Ureter (tissue), 1 donor: Measurements from ENCODE around the gene MORF4L2. TPM values are rescaled to one million over a fixed set of nuclear protein-coding genes. Genes with fewer than 3 reads are reported as not detected.

ENCODE experiments used
- DNase-seq: peaks from one replicate; pipeline ENCODE4 v3.0.0-alpha.2; 2020; ENCODE audit warnings: low spot score
- total RNA-seq: library from RNA; stranded (reverse); gene quantifications from one replicate; pipeline ENCODE4 v1.2.4, GENCODE V29; 2023
- donor health status: DM: yes; HTN: yes; CAD: no.

MORF4L2 gene, protein sequence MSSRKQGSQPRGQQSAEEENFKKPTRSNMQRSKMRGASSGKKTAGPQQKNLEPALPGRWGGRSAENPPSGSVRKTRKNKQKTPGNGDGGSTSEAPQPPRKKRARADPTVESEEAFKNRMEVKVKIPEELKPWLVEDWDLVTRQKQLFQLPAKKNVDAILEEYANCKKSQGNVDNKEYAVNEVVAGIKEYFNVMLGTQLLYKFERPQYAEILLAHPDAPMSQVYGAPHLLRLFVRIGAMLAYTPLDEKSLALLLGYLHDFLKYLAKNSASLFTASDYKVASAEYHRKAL
- 307 TPM for total RNA-seq

DNA sequence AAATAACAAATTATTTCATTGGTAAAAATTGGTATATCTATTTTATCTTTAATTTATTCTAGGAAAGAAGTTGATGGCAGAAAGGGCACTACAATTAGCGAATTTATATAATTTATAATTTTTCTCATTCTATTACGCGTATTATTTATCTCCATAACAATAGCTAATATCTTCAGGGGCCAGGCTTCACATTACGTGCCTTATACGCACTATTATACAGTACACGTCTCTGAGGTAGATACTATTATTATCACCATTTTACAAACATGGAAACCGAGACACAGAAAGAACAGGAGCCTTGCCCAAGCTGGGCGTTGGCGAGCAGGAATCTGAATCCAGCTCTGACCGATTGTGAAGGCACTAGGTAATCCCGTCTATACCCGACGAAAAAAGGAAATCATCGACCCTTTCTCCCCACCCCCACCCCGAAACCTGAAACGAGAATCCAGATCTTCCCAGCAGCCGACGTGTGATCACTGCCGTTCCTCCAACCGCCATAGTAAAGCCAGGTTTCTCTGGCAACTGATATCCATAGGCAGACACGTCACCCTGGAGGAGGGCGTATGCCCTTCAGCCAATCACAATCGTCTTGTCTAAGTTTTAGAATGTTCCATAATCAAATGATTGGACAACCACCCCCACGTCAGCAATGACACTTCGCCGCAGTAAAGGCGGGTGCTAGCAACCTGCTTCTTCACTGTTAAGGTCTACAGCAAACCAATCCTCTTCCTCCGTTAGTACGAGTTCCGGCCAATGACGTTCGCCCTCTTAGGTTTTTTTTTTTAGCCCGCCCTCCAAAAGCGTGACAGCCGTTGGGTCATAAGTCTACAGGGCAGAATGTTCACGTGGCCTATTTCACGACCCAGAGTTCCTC, at the start of gene MORF4L2:
MORF4L2 (minus strand) TSS at position 501 of the 874 bp plus-strand sequence. CDS start 9,672 bp downstream, outside the sequence.
- DNase-seq: peak; percentile 93

DNA sequence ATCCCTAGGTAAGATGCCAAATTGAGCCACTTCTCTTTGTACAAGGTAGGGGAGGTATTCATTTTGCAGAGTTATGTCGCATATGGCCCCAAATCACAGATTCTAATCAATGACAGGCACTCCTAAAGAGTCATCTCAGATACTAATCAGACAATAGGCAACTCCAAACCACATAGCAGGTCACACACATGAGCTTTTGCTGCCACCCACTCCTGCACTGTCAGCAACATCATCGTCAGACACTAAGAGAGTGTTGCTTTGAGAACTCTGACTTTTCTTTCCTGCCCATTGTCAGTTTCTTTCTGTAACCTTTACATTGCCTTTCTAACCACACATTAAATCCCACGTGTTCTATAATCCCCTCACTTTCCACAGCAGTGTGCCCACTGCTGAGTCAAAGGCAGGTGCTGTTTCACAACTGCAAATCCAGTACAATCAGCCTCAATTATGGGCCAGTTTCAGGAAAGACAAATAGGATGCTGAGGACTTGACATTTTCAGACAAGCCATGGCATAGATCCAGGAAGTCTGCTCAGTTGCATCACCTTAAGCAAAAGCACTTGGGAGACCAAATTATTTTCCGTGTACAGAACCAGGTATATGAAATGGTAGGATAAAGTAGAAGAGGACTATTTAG, 47.7 kb upstream of the MORF4L2 start:
- DNase-seq: no peak

DNA sequence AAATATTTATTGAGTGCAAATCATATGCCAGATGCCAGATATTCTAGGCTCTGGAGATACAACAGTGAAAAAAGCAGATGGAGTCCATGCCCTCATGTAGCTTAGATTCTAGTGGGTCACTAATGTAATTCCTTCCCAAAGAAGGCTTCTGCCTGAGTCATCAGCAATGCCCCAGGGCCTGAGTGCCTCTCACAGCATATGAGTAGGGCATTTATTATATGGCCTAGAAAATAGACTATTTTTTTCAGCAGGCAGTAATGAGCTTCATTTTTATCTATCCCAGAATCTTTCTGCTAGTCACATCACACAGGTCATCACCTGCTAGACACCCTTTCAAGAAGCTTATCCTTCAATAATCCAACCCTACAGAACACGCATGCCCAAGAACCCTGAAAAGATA, 46.5 kb upstream of the MORF4L2 start:
- no peak for DNase-seq

DNA sequence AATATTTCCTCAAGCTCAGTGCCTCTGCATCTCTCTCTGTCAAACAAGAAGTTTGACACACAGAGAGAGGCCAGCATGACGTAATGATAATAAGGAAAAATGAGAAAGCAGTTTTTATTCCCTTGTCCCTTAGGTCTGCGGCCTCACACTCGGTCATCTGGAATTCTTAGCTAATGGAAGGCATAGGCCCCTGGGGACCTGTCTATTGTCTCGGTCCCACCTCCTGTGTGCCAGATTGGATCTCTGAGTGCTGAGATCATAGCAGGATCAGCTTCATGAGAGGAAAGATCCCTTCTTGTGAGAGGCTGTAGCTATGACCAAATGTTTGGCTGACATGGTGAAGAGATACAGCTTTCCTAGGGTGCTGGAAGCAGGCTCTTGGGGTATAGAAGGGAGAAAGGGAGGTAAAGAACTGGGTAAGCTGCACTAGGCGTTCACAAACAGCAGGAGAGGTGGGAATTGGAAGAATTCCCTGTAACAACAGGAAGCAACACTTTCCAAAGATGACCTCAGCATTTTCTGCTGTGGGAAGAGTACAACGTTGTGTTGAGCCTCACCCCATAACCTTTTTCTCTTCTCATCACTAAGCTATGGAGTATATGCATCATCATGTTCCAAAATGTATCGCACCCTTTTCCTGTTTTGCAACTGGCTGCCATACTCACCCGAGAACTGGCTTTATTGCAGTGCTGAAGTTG, 44.4 kb upstream of the MORF4L2 start:
- no peak for DNase-seq

DNA sequence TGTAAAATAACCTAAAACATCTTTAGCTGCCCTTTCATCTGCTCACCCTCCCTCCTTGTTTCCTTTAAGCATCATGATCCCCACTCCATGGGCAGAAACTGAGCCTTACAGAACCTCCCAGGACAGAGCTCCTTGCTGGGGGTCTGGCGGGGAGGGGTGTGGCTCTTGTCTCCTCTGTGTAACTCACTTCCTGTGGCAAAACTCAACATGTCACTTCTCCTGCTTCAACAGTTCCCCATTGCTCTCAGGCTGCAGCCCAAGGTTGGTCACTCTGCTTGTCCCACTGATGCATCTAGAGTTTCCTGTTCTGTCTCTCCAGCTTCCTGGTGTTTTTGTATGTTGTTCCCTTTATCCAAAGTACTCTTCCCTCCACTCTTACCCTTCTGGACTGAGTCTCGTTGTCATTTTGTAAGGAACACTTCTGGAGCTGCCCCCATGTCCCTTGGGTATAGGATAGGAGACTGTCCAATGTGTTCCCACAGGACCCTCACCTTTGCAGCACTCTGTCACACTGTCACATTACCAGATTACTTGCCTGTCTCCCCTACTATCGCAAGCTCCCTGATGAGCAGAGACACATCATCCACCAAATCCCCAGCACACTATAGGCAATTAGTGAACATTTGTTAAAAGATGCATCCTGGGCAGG, 43.8 kb upstream of the MORF4L2 start:
- no peak for DNase-seq

DNA sequence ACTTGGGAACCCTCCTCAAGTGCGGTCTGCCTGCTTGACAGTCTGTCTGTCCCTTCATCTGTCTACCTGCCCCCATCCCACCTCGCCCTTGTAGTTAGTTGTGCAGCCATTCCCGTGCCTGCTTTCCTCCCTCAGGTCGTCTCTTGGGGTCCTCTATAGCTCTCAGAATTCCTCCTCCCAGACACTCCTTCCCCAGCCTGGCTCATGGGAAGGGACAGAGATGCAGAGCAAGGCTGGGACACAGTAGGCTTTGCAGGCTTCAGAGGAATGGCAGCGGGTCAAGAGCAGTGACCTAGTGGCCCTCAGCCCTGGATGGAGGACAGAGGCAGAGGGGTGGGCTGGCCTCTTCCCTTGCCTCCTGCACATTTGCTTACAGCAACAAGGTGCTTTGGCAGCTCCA, 42.5 kb upstream of the MORF4L2 start:
- DNase-seq: no peak

DNA sequence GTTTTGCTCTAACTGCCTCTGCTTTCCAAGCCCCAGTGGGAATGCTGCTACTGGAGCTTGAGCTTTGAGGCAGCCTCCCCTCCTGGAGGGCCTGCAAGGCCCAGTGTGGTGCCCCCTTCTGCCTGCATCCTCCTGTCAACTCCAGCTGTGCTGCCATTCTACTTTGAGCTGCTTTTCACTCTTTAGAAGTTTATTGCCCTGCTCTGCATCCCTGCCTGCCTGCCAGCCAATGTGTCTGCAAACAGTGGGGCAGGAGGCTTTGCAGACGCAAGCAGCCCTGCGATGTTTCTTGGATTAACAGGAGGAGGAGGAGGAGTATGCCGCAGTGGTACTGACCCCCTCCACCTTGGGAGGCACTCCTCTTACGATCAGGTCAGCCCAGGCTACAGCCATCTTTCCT, 40.6 kb upstream of the MORF4L2 start:
- DNase-seq: no peak

DNA sequence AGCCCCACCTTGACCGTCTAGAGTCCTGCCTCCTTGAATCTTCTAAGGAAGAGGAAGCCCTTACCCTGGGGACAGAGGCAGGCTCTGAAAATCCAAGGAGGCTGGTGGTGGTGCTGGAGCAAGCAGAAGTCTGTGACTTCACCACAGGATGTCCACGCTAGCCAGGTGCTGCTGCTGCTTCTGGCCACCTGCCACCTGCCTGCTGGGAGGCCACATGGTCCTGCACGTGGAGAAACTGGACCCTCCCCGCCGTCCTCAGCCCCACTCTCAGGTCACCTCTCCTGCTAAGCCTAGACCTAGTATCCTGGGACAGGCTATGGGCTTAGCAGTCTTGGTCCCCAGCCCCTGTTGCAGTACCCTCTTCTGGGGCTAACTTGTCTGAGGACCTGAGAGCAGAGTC, 40.0 kb upstream of the MORF4L2 start:
- no peak for DNase-seq

DNA sequence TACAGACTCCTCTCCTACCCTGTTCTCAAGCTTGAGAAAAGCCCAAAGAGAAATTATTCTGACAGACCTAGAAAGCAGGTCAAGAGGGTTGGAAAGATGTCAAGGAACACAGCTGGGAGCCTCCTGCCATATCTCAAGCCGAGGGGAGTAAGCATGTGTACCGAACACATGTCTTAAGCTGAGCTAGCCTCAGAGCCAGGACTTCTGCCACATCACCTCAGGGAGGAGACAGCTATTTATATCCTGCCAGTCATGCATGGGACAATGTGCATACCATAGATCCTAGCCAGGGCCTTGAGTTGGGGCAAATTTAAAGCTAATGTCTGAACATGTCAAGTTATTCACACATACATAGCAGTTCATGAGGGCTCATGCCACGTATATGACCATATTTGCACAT, 36.0 kb upstream of the MORF4L2 start:
- no peak for DNase-seq

DNA sequence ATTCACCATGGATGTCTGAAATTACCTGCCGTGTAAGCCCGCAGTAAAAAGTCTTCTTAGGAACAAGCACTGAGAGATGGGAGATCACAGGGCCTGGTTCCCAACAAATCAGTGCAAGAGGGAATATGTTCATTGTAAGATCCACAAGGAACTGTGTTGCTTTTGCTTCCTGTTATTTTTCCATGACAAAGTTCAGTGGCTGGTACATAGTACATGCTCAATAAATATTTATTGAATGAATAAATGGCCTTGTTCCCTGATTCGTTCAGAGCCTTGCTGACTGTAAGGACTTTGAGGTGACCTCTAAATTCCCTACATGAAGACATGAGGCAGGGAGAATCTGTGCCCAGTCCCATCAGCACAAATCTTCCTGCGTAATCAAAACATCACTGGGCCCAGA, 31.6 kb upstream of the MORF4L2 start:
- no peak for DNase-seq

DNA sequence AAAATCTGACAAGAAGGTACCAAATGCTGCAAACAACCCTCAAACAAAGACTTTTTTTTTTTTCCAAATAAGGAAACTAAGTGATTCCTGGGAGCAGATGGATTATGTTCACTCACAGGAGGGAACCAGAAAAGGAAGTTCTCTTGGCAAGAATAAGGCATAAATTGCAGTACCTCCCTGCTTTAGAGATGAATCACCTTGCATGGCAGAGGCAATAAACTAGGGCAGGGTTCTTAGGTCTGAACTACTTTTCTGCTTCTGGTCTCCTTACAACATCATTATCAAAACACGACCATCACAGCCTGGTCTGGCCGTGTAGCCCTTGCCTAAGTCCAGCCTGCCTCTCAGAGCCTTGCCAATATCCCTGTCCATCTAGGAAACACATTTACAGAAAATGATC, 30.5 kb upstream of the MORF4L2 start:
- no peak for DNase-seq

DNA sequence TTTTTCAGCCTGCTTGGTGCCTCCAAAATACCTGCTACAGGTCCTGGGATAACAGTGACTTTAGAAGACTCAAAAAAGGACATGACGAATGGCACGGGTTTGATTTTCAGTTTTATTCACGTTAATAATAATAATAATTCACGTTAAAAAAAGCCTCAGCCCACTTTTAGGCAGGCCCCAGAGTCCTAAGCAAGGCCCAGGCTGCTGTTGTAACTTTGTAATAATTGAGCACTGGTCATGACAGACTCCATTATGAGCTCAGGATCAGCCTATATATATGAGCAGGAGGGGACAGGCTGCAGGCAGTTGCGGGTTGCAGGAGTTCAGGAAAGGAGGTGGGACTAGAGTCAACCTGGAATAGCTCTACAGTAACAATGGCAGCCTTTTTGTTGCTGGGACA, 24.1 kb upstream of the MORF4L2 start, which contains the start of gene TMEM31:
TMEM31 (plus strand) TSS at position 301 of the 400 bp plus-strand sequence. CDS start 1,350 bp downstream, outside the sequence.
- no peak for DNase-seq

DNA sequence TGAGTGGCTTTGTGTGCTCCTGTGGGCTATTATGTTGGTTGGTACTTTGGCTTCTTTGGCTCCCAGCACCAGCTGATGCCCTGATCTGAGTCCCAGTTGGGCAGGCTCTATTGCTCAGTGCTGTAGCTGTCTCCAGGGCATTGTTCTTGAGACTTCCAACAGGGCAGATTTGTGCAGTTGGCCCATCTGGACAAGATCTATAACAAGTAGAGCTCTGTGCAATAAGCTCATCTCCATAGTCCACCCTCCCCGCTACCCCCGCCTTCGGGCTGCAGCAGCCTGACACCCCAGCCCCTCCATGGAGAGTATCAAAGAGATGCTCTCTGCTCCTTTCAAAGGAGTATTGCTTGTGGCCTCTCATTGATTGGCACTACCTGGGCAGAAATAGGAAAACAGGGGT, 18.4 kb upstream of the MORF4L2 start:
- DNase-seq: no peak

DNA sequence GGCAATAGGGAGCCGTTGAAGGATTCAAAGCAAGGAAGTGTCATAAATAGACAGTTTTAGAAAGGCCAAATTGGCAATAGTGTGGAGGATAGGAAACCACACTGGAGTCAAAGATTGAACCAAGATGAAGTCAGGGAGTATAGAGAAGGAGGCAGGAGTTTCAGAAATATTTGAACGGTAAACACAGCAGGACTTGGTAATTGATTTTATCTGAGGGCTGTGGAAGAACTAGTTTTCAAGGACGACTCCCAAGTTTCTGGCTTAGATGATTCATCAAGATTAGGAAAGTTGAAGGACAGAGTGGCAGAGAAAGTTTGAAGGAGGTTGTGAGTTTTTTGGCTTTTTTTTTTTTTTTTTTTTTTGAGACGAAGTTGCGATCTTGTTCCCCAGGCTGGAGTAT, 12.7 kb upstream of the MORF4L2 start:
- no peak for DNase-seq

DNA sequence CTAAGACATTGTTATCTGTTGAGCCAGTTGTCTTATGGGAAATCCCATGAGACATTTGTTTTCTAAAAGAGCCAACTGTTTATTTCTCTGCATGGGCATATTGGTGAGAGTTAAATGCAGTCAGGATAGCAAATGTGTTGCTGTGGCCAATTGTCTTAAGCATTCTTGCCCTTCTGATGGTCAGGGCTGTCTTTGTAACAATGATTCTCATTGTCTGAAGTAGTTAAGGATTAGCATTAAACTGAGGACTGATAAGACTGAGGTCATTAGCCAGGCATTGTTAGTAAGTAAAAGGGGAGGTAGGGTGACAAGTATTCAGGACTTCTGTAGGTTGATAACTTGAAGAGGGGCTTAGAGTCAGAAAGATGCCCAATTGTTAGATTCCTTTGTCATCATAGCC, 11.2 kb upstream of the MORF4L2 start:
- DNase-seq: no peak

DNA sequence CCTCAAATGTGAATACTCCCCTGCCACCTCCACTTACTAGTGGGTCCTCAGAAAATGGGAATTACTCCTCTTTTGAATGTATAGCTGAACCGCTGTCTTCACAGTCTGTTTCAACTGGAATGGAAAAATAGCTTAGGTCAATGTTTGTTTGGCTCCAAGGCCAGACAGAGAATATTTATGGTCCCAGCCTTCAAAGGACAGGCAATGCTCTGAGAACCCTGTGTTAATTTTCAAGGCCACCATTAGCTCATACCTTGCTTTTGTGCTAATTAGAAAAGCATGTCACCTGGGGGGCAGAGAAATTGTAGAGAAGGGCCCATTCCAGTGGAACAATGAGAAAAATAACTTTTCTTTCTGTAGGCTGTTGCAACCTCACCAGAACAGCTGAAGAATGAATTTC, 4.6 kb upstream of the MORF4L2 start:
- DNase-seq: no peak

DNA sequence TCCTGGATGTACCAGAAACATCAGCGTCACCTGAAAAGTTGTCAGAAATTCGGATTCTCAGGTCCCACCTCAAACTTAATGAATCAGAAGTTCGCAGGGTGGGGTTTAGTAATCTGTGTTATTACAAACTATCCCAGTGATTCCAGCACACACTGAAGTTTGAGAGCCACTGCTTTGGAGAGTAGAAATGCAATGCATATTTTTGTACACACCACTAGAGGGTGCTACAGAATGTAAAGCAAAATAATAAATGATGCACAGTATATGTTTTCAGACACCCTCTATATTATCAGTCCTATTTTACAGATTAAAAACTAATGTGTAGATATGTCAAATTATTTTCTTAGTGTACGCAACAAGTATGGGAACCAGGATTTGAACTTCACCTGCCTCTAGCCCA, 2.4 kb upstream of the MORF4L2 start:
- no peak for DNase-seq

DNA sequence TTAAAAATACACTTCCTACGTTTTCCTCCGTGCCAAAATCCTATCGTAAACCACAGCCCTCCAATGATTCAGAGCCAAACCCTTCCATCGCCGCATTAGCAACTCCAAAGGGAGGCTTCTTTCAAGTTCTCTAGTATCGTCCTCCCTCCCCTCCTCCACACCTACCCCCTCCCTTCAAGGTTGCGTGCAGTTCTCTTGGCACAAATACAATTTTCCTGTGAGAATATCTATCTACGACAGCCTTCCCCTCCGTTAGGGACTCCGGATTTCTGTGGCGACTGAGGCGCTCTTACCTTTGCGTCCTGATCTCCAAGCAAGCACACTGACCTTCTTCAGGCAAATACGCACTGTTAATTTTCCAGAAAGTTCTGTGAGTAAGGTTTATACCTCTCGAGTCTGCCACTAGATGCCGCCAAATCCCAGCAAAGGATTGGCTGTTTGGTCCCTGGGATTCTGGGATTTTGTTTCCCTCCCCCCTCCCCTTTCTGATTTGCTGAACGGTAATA, 1.2 kb upstream of the MORF4L2 start:
- DNase-seq: peak; percentile 77

DNA sequence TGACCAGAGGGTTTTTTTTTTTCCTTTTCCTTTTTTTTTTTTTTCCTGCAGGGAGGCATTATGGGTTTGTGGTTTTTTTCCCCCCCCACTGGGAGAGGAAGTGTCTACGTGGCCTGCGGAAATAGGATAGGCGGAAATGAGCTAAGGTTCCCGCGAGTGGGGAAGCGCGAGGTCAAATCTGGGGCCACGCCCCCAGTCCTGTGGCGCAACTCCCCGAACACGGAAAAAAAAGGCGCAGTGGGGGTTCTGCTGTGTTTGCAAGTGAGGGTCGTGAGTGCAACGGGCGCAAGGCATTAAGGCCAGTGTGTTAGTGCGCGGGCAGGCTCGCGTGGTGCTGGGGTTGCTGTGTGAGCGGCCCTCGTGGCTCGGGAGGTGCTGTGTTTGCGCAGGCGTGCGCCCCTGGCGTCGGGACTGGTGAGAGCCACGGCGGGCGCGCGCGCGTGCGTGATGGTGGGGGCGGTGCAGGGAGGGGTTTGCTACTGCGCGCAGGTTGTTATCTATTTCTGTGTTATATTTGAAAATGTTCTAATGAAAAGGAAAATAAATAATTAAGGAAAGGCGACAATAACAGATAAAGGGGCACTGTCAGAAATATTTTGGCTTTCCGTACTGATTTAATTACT, 685 bp upstream of the MORF4L2 start:
- DNase-seq: peak; percentile 90

DNA sequence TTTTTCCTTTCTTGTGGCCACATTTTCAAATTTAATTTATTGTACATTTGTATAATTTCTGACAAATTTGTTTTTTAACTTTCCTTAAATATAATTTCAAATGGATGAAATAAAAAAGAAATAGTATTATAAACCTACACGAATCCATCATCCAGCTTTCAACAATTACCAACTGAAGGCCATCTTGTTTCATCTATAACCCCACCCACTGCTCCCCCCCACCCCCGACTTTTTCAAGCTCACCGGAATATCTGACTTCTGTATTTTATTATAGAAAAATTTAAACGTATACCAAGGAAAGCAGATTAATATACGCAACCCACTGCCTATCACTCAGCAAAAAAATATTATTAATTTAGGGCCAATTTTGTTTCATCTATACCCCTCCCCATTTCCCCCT, 1.1 kb downstream of the MORF4L2 start:
- no peak for DNase-seq

DNA sequence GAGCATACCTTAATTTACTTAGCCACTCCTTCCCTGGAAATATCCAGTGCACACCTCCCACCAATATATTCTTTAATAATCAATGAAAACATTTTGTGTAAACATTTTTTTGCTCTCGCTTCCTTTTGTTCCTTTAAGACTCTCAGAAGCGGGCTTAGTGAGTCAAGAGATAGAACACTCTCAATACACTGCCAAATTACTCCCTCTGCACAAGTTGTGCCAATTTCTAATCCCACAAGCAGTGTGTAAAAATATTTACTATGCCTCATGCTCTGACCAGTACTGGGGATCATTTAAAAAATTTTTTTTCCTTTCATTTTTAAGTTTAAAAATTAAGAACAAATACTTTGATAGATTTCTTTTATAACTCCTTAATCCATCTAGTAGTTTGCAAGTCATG, 5.1 kb downstream of the MORF4L2 start:
- no peak for DNase-seq
